Measurements from ENCODE around the gene ZNF432. TPM values are rescaled to one million over a fixed set of nuclear protein-coding genes. Genes with fewer than 3 reads are reported as not detected.
"Not testable (repeated sequence)": the region's sequence is repeated elsewhere in the genome, so short reads cannot be mapped to it uniquely, and the experiment has no call there.

The ZNF432 gene
- polyA plus RNA-seq, 2 of the 4 experiments (the other 2 are of a cell fraction) = 2.0 to 3.8 TPM

DNA sequence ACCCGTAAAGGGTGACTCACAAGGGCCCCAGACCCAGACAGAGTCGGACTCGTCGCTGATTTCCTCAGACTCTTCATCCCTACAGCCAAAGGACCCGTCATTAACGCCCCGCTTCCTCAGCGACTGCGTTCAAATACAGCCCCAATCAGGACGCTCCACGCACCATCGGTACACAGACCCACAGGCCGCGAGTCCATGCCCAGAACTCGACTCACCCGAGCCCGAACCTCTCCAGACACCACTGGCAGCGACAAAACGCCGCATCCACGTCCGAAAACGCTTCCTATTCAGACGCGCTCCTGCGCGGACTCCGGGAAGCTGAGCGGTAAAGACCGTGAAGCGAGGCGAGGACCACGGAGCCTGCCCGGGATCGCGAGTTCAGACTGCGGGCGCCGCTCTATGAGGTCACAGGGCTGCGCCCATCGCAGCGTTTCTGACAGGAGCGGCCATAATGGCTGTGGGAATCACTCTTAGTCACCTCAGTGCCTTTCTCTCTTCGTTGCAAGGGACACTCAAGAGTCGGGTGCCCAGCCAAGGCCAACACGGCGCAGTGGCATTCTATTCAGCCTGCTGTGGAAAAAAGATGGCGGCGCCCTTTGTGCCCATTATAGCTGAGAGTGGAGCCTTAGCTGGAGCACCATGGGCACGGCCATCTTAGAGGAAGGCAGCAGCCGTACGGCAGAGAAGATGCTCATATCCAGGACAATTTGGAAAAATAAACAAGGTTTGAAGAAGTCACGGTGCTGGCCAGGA is 20.4 kb downstream of the ZNF432 start, which contains the start of gene ZNF614 (continued):
- TF ChIP-seq REST (IDR thresholded peaks at IDR 0.05) = peak; percentile 81

DNA sequence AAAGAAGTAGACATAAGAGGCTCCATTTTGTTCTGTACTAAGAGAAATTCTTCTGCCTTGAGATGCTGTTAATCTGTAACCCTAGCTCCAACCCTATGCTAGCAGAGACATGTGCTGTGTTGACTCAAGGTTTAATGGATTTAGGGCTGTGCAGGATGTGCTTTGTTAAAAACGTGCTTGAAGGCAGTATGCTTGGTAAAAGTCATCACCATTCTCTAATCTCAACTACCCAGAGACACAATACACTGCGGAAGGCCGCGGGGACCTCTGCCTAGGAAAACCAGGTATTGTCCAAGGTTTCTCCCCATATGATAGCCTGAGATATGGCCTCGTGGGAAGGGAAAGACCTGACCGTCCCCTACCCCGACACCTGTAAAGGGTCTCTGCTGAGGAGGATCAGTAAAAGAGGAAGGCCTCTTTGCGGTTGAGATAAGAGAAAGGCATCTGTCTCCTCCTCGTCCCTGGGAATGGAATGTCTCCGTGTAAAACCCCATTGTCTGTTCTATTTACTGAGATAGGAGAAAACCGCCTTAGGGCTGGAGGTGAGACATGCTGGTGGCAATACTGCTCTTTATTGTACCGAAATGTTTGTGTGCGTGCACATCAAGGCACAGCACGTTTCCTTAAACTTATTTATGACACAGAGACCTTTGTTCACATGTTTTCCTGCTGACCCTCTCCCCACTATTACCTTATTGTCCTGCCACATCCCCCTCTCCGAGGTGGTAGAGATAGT is 22.2 kb downstream of the ZNF432 start:
- FAIRE-seq; H3K4me3 ChIP-seq; ATAC-seq; H3K27ac ChIP-seq; POLR2A ChIA-PET; H3K4me2 ChIP-seq; DNase-seq (ENCODE audit: low read depth in 1 of 2, low spot score in 1 of 2); H3K4me1 ChIP-seq; CTCF ChIA-PET: not testable (repeated sequence)
- WGBS (ENCODE audit: missing lambda C conversion rate) = 85% methylated on average over 15 of the region's 15 CpGs
- H3K9me3 ChIP-seq = peaks cover 89% of the 10 kb centered on the region

DNA sequence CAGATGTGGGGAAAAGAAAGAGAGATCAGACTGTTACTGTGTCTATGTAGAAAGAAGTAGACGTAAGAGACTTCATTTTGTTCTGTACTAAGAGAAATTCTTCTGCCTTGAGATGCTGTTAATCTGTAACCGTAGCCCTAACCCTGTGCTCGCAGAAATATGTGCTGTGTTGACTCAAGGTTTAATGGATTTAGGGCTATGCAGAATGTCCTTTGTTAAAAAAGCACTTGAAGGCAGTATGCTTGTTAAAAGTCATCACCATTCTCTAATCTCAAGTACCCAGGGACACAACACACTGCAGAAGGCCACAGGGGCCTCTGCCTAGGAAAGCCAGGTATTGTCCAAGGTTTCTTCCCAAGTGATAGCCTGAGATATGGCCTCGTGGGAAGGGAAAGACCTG is 24.2 kb downstream of the ZNF432 start:
- H3K4me1 ChIP-seq; H3K4me3 ChIP-seq; H3K27ac ChIP-seq; DNase-seq (ENCODE audit: low read depth in 1 of 2, low spot score in 1 of 2); FAIRE-seq; CTCF ChIA-PET; H3K4me2 ChIP-seq; POLR2A ChIA-PET; ATAC-seq: not testable (repeated sequence)
- 90% methylated on average over 4 of the region's 4 CpGs for WGBS (ENCODE audit: missing lambda C conversion rate)
- peaks cover 86% of the 10 kb centered on the region for H3K9me3 ChIP-seq

GRCh38 chr19:52022193-52022592 is 26.4 kb downstream of the ZNF432 start:
- ChIA-PET POLR2A (interaction anchor here (0.6 kb wide), 1 partner anchor 107 kb away, joined by 3 read pairs; no protein-coding TSS in a partner anchor), CTCF (interaction anchor here (0.6 to 0.8 kb wide), 2 partner anchors 19 to 84 kb away, joined by 3 read pairs; no protein-coding TSS in a partner anchor)
- DNase-seq (ENCODE audit: low read depth in 1 of 2, low spot score in 1 of 2) (no peak), ATAC-seq (no peak), FAIRE-seq (no peak)
- Histone ChIP-seq H3K9me3 (peaks cover 93% of the 10 kb centered on the region), H3K4me3 (no peak overlapping the region), H3K27ac (no peak overlapping the region), H3K4me1 (no peaks in the 10 kb centered on the region), H3K4me2 (no peak overlapping the region)
- WGBS (ENCODE audit: missing lambda C conversion rate) = 94% methylated on average over 15 of the region's 15 CpGs
- TF ChIP-seq RAD21 (conservative IDR thresholded peaks at IDR 0.05 in 1 of 2, IDR thresholded peaks at IDR 0.05 in 1 of 2) (no peak), CHD4 (IDR thresholded peaks at IDR 0.05; ENCODE audit: borderline replicate concordance) (no peak), JUN (IDR thresholded peaks at IDR 0.05) (no peak), NR3C1 (IDR thresholded peaks at IDR 0.05) (no peak), BCL3 (IDR thresholded peaks at IDR 0.05) (no peak), NPAS2 (CRISPR knock-in tag; IDR thresholded peaks at IDR 0.05; ENCODE audit: borderline replicate concordance) (no peak), RFX5 (IDR thresholded peaks at IDR 0.05) (no peak), EP300 (IDR thresholded peaks at IDR 0.05) (no peak), HOXB13 (CRISPR knock-in tag; IDR thresholded peaks at IDR 0.05; ENCODE audit: low read depth) (no peak), NFE2L2 (conservative IDR thresholded peaks at IDR 0.05; ENCODE audit: low read length) (no peak), E2F6 (IDR thresholded peaks at IDR 0.05; ENCODE audit: borderline replicate concordance, low read depth) (no peak), USF2 (IDR thresholded peaks at IDR 0.05) (no peak), TP53 (CRISPR knock-in tag; IDR thresholded peaks at IDR 0.05) (no peak), MYC (IDR thresholded peaks at IDR 0.05; ENCODE audit: borderline replicate concordance, low read length) (no peak), HEYL (CRISPR knock-in tag; IDR thresholded peaks at IDR 0.05) (no peak), FOSB (CRISPR knock-in tag; IDR thresholded peaks at IDR 0.05) (no peak)
- TF ChIP-seq, protein P1, sequence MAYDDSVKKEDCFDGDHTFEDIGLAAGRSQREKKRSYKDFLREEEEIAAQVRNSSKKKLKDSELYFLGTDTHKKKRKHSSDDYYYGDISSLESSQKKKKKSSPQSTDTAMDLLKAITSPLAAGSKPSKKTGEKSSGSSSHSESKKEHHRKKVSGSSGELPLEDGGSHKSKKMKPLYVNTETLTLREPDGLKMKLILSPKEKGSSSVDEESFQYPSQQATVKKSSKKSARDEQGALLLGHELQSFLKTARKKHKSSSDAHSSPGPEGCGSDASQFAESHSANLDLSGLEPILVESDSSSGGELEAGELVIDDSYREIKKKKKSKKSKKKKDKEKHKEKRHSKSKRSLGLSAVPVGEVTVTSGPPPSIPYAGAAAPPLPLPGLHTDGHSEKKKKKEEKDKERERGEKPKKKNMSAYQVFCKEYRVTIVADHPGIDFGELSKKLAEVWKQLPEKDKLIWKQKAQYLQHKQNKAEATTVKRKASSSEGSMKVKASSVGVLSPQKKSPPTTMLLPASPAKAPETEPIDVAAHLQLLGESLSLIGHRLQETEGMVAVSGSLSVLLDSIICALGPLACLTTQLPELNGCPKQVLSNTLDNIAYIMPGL (CRISPR knock-in tag; IDR thresholded peaks at IDR 0.05; ENCODE audit: borderline replicate concordance) = no peak
